NB4 (cell line): ENCODE measurements around the gene OXGR1.

Source experiments
- DNase-seq: peaks from one replicate; pipeline ENCODE4 v3.0.0; 2010; ENCODE audit warnings: low read depth
- H3K4me3 ChIP-seq: one replicate; pipeline ENCODE4 v1.5.1; 2011; ENCODE audit warnings: mild to moderate bottlenecking, low read depth, low read length, moderate library complexity
- MYC ChIP-seq: IDR thresholded peaks from 2 replicates; pipeline ENCODE4 v1.6.1; 2011; ENCODE audit warnings: low read depth, low read length
- POLR2A ChIP-seq: IDR thresholded peaks from 2 replicates; pipeline ENCODE4 v1.6.1; 2011; ENCODE audit warnings: mild to moderate bottlenecking; ENCODE audit not compliant: insufficient read length; ENCODE audit errors: extremely low read depth
- TF ChIP-seq, protein P1 (sequence below): IDR thresholded peaks from one replicate; pipeline ENCODE4 v1.5.1; 2012; ENCODE audit warnings: low read depth, low read length
- TF ChIP-seq, protein P2 (sequence below): IDR thresholded peaks from 2 replicates; pipeline ENCODE4 v1.6.1; 2011; ENCODE audit warnings: low read depth, low read length

OXGR1 gene

DNA sequence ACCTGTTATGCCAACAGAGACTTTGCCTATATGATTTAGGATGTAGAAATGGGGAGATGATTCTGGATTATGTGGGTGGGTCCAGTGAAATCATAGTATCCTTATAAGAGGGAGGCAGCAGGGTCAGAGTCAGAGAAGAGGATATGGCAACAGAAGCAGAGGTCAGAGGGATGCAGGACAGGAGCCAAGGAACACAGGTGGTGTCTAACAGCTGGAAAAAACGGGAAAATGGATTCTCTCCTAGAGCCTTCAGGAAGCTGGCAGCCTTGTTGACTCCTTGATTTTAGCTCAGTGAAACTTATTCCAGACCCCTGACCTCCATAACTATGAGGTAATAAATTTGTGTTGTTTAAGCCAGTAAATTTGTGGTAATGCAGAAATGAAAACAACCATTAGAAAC is 28.8 kb upstream of the OXGR1 start:
- TF ChIP-seq MYC (no peak), POLR2A (no peak)
- TF ChIP-seq, protein P1, sequence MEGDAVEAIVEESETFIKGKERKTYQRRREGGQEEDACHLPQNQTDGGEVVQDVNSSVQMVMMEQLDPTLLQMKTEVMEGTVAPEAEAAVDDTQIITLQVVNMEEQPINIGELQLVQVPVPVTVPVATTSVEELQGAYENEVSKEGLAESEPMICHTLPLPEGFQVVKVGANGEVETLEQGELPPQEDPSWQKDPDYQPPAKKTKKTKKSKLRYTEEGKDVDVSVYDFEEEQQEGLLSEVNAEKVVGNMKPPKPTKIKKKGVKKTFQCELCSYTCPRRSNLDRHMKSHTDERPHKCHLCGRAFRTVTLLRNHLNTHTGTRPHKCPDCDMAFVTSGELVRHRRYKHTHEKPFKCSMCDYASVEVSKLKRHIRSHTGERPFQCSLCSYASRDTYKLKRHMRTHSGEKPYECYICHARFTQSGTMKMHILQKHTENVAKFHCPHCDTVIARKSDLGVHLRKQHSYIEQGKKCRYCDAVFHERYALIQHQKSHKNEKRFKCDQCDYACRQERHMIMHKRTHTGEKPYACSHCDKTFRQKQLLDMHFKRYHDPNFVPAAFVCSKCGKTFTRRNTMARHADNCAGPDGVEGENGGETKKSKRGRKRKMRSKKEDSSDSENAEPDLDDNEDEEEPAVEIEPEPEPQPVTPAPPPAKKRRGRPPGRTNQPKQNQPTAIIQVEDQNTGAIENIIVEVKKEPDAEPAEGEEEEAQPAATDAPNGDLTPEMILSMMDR = no peak
- TF ChIP-seq, protein P2, sequence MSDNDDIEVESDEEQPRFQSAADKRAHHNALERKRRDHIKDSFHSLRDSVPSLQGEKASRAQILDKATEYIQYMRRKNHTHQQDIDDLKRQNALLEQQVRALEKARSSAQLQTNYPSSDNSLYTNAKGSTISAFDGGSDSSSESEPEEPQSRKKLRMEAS = no peak
- no peak for DNase-seq
- no peak overlapping the region for H3K4me3 ChIP-seq

DNA sequence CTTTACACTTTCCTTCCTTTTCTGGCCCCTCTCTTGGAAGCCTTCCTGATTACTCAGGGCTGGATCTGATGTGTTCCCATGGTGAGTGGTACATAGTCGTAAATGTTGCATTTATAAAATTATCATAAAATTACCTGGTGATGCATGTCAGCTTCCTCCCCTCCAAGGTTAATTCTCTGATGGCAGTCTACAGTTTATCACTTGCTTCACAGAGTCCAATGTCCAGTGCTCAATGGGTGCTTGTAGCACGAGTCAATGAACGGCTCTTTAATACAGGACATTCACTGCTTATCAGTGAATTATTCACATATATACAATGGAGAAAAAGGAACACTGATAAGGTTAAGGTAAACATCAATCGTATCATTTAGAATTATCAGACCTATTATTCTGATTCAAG is 27.0 kb upstream of the OXGR1 start:
- TF ChIP-seq MYC = no peak
- no peak for TF ChIP-seq POLR2A
- TF ChIP-seq, protein P2 = no peak
- TF ChIP-seq, protein P1 = no peak

DNA sequence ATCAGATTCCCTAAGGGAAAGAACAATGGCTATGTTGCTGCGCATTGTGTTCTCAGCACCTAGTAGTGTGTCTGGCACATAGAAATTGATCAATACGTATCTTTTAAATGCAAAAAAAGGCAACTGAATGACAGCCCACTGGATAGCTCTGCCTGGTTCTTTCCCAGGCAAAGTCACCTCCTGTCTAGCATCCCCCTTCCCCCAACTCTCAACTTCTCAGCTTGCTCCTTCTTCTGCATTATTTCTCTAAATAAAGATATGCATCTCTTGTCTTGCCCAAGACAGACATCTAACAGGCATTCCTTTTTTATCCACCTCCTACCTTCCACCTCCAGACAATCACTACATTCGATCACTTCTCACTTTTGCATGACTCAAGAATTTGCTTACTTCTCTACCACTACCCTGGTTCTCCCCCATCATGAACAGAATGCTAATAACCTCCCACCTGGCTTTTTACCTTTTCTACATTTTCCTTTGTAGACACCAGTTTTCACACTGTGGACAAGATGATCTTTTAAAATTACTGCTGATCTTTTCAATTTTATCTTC is 26.5 kb upstream of the OXGR1 start:
- no peak for DNase-seq
- TF ChIP-seq, protein P1 = no peak
- TF ChIP-seq MYC = no peak
- TF ChIP-seq, protein P2 = no peak
- TF ChIP-seq POLR2A = no peak
- H3K4me3 ChIP-seq = no peak overlapping the region

More for the DNA sequence above, 27.0 kb upstream of the OXGR1 start:
- no peak for DNase-seq
- H3K4me3 ChIP-seq = no peak overlapping the region

DNA sequence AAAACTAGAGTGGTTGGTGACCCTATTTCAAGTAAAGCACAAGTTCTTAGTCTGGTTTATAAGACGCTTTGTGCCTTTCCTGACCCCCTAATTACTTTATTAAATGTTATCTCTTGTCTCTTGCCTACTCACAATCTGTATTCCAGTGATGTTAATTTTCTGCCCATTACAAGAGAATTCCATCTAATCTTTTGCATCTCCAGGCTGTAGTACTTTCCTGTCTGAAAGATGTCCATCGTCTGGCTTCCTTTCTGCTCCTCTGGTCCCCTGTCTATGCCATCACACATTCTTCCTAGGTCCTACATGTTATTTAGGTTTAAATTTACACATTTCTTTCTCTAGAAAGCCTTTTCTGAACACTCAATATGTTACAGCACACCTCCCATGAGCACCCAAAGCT is 25.9 kb upstream of the OXGR1 start:
- TF ChIP-seq POLR2A (no peak), MYC (no peak)
- TF ChIP-seq, protein P2 = no peak
- TF ChIP-seq, protein P1 = no peak
- DNase-seq = no peak
- H3K4me3 ChIP-seq = no peak overlapping the region

DNA sequence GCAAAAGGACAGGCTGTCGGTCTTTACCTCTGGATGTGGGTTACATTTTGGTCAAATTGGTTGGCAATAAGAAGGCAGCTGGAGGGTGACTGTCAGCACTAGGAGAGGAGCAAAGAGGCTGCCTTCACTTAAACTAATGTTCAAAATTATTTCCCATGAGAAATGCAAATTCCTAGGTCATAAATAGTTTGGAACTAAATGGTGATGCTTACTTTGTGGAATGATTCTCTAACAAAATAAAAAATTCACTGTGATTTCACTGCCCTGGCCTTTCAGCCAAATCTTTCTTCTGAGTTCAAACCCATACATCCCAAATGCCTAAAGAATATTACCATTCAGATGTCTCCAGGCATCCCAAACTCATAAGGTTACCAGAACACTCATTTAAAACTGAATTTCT is 25.0 kb upstream of the OXGR1 start:
- no peak for DNase-seq
- H3K4me3 ChIP-seq = no peak overlapping the region
- no peak for TF ChIP-seq POLR2A
- TF ChIP-seq, protein P1 = no peak
- TF ChIP-seq, protein P2 = no peak
